SHP77 (cell line): ENCODE data around the gene RPH3AL.
"Not testable (repeated sequence)": the region's sequence is repeated elsewhere in the genome, so short reads cannot be mapped to it uniquely, and the experiment has no call there.

Source experiments
- DNase-seq, 2 experiments: peaks; one replicate each; lab custom pipeline; 2025; lab: John Stamatoyannopoulos, UW

The RPH3AL gene

GRCh38 chr17:202501-202951, 150.1 kb downstream of the RPH3AL start:
- DNase-seq = no peak

GRCh38 chr17:201736-202135, 150.9 kb downstream of the RPH3AL start:
- not testable (repeated sequence) for DNase-seq

DNA sequence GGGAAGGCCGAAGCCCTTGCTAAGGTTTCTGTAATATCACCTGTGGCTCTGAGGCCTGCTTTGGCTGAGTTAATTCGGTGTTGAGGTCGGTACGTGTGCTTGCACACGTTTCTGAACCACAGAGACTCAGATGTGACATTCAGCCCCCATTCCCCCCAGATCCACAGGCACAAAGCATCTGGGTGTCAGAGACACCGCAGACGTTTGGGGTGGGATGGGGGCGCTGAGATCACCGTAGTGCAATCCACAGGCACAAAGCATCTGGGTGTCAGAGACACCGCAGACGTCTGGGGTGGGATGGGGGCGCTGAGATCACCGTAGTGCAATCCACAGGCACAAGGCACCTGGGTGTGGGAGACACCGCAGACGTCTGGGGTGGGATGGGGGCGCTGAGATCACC, 151.3 kb downstream of the RPH3AL start:
- not testable (repeated sequence) for DNase-seq

- peak in 1 of 2 experiments; percentile 38 for DNase-seq
These were observed 152.0 kb downstream of the RPH3AL start for GRCh38 chr17:200586-200985.

DNA sequence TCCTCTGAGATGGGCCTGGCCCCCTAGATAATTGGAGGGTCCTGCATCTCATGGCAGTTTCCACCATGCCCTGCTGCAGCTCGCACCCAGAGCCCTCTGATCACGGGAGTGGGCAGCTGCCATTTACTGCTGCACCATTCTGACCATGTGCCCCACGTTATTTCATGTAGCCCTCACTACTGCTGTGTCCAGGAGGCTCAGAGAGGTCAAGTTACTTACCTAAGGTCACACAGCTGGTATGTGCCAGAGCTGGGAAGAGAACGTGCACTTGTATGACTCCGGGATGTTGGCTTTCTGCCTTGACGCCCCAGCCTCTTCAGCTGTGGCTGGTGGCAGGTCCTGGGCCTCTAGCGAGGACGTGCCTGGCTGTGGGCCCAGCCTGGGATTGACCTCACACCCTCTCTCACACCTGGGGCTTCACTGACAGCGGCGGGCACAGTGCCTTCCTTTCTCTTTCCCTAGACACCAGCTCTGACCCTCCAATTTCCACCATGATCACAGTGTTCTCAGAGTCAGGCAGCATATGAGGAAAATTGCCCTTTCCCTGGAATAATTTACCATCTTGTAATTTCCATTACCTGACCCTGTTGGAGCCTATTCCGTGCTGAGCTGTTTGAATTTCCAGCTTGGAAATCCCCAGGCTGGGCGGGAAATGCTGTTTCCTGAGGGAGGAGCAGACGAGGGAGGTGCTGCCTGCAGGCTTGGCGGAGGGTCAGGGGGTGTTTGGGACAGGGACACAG, 152.6 kb downstream of the RPH3AL start:
- peak; percentile 55 to 60 for DNase-seq

- DNase-seq = no peak
These were observed 153.4 kb downstream of the RPH3AL start for GRCh38 chr17:199191-199604.

DNA sequence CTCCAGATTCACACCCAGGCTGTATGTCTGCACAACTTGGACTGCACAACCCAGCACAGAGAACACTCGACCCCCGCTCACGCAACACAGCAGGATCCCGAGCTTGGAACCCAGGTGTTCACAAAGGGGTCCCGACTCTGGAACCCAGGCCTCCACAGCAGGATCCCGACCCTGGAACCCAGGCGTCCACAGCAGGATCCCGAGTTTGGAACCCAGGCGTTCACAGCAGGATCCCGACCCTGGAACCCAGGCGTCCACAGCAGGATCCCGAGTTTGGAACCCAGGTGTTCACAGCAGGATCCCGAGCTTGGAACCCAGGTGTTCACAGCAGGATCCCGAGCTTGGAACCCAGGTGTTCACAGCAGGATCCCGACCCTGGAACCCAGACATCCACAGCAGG, 154.4 kb downstream of the RPH3AL start:
- not testable (repeated sequence) for DNase-seq

DNA sequence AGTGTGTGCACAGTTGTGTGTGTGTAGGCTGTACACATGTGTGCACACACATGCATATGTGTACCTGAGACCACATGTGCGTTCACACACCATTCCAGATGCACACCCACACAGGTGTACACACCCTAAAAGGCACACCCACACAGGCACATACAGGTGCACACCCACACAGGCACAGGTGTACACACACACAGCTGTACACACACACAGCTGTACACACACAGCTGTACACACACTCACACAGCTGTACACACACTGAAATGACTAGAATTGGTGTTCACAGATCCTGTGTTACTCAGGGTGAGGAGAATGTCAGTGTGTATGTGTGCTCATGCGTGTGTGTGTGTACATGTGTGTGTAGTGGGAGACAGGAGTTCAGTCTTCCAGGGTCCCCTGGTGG, 155.3 kb downstream of the RPH3AL start:
- DNase-seq = no peak

DNA sequence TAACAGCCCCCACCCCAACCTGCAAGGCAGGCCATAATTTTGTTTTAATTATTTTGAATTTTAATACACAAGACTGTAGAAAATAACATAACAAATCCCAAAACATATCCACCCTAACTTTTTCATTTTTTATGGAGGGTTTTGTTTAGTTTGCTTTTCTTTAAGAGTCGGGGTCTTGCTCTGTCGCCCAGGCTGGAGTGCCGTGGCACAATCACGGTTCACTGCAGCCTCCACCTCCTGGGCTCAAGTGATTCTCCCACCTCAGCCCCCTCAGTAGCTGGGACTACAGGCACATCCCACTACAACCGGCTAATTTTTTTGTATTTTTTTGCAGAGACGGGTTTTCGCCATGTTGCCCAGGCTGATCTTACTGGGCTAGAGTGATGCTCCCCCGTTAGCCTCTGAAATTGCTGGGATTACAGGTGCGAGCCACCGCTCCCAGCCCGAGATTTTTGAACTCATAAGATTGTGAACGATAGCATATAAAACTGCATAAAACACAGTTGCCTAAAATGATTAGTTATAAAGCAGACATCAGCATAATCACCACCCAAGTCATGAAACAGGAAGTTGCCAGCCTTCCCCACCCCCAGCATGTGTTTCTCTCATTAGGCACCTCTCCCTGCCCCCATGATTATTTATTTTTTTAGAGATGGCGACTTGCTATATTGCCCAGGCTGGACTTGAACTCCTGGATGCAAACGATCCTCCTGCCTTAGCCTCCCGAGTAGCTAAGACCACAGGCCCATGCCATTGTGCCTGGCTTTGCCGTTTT, 157.6 kb downstream of the RPH3AL start:
- DNase-seq = no peak

DNA sequence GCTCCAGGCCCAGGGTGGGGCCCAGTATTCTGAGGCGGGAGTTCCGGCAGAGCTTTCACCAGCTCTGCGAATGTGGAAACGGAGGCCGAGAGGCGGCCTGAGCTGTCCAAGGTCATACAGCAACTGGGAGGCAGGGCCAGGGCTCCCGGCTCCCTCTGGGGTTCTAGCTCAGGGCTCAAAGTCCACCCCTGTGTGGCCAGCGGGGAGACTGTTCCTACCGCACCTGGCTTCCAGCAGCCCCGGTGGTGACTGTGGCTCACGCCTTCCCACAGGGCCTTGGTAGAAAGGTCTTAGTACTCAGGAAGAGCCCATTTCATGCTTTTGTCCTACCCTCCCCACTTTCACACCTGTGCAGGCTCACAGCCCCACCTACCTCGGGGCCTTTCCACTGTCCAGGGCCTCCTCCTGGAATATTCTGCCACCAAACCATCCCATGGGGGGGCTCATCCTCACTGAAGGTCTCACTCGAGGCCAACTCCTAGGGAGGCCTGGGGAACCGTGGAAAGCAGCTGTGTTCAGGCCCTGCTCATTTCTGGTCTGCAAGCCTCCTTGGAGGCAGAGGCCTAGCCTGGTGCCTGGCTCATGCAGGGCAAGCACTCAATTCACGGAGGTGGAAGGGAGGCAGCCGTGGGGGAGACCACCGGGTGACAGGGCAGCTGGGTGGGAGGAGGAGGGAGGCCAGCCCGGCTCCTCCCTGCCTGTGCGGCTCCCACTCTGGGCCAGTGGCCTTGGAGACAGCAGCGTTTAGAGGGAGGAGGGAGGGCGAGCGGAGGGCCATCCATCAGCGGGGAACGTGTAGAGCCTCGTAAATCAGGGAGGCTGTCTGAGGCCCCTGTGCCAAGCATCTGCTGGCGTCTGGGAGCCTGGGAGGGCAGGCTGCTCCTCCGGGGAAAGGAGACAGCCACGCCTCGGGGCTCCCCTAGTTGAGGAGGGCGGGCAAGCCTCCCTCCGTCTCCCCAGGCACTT, 158.5 kb downstream of the RPH3AL start:
- DNase-seq = peak; percentile 63 to 77

DNA sequence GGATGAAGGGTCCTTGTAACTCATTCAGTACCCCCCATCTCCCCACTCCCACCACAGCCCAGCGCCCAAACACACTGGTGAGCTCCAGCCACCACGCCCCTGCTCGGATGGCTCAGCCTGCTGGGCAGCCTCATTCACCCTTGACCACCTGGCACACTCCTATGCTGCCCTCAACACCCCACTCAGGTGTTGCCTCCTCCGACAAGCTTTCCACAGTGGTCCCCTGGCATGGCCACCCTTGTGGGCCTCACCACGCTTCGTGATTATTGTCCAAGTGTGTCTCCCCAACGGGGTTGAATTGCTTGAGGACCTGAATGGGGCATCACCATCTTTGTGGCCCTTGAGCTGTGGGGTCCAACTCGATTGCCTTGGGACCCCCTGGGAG, 159.2 kb downstream of the RPH3AL start:
- DNase-seq = no peak

GRCh38 chr17:192666-193425, 159.8 kb downstream of the RPH3AL start:
- DNase-seq = no peak

DNA sequence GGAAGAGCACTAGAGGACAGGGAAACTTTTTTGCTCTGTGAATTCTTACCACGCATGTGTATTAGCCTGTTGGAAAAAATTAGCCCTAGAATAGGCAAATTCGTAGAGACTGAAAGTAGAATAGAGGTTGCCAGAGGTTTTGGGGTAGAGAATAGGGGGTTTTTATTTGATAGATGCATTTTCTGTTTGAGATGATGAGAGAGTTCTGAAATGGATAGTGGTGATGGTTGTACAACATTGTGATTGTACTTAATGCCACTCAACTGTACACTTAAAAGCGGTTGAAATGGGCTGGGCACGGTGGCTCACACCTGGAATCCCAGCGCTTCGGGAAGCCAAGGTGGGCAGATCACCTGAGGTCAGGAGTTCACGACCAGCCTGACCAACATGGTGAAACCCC, 163.2 kb downstream of the RPH3AL start:
- DNase-seq = no peak

DNA sequence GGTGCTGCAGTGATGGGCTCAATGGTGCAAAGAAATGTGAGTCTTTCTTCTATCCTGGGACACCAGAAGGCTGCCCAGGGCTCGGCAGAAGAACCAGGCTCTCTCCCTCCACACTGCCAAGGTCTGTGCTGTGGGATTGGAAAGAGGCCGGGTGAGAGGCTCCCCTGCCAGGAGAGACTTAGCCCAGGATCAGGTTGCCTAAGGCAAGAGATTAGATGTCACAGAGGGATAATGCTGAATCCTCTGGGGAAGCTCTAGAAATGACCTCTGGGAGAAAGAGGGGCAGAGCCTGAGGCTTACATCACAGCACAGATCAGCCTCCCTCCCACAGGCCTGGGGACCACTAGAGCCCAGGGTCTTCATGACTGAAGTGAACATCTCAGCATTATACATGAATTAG, 165.5 kb downstream of the RPH3AL start:
- no peak for DNase-seq

- DNase-seq = no peak
These were observed 167.0 kb downstream of the RPH3AL start for GRCh38 chr17:185445-186138.

DNA sequence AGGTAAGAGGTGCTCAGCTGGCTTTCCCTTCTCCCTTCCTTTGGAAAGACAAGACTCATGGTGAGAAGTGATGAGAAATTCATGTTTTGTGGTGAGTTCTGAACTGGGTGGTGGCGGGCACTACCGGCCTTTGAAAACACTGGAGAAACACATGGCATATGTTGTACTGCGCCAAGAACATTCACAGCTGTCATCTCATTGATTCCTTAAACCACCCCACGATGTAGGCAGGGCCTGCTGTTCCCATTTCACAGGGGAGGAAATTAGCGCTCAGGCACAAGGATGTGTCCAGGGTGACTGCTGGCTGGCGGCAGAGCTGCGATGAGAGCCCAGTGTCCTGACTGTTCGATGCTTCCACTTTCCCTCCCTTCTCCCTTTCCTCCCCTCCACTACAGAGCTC, 169.6 kb downstream of the RPH3AL start:
- no peak for DNase-seq

GRCh38 chr17:182050-182751, 170.4 kb downstream of the RPH3AL start:
- peak; percentile 69 to 73 for DNase-seq

DNA sequence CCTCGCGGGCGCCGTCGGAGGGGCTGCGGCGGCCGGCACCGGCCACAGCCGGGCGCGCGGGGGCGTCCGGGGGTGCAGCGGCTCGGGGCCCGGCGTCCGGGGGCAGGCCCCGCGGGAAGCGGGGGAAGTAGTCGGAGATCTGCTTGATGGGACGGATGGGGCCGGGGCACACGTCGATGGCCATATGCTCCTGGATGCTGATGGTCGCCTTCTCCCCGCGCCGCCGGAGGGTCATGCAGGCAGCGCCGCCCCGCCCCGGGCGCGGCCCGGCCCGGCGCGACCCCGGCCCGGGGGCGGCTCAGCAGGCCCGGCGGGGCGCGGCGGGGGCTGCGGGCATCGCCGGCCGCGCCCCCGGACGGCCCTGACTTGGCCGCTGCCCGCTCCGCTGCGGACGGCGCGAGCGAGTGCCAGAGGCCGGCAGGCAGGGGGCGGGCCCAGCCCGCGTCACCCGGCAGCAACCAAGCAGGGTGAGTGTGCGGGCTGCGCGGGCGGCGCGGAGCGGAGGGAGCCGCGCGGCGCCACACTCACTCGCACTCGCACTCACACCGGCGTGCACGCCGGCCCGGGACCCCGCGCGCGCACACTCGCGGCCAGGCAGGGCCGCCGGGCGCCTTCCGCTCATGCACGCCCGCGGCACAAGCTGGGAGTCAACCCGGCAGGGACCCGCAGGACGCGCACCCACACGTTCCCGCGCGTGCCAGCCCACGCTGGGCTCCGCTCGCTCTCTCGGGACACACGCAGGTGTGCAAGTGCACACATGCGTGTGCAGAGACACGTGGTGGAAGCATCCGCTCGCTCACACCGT, 171.2 kb downstream of the RPH3AL start, which contains the start of gene DOC2B:
DOC2B (minus strand) TSS at position 406 of the 805 bp plus-strand sequence; CDS start at position 235, 171 bp downstream.
- no peak for DNase-seq
